DOHH2 (cell line): Measurements from ENCODE around the gene KRTAP16-1.

Experiments used
- CTCF ChIP-seq: fragments of 200-600 bp; sonication (generic); IDR thresholded peaks from one replicate; pipeline ENCODE4 v1.5.1; 2014; ENCODE audit warnings: antibody characterized with exemption, mild to moderate bottlenecking, low read depth, low read length; ENCODE audit not compliant: poor library complexity, severe bottlenecking
- EZH2phosphoT487 ChIP-seq: fragments of 200-600 bp; sonication (generic); IDR thresholded peaks from 2 replicates; pipeline ENCODE4 v1.6.1; 2017; ENCODE audit warnings: borderline replicate concordance, mild to moderate bottlenecking, antibody characterized with exemption, low read length, moderate library complexity, mixed read lengths

DNA sequence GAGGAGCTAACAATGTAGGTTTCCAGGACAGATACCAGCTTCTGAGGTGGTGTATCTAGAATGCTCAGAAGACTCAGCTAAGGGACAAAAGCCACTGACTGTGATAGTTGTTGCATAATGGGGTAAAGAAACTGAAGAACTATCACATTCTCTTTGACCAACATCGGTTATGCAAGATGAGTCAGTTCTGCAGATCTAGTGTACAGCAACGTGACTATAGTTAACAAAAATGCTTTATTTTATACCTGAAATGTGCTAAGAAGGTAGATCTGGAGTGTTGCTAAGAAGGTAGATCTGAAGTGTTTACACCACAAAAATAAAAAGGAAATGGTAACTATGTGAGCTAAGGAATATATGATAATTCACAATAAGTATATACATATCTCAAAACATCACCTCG lies 41.4 kb downstream of the KRTAP16-1 start:
- TF ChIP-seq EZH2phosphoT487 (no peak), CTCF (no peak)
